ENCODE results near the gene YJEFN3.

The YJEFN3 gene

GRCh38 chr19:19528721-19529490, at the start of gene YJEFN3:
TSS of gene YJEFN3 (plus strand) at chr19:19528911. CDS start at chr19:19528933, 22 bp downstream.
- no peak for DNase-seq

- no peak for DNase-seq
These were observed 48.0 kb upstream of the YJEFN3 start for GRCh38 chr19:19480688-19481087.

- no peak for DNase-seq
These were observed 45.7 kb upstream of the YJEFN3 start for GRCh38 chr19:19482809-19483596.

GRCh38 chr19:19485161-19485997, 43.3 kb upstream of the YJEFN3 start:
- DNase-seq = no peak

- no peak for DNase-seq
These were observed 42.8 kb upstream of the YJEFN3 start for GRCh38 chr19:19485998-19486290.

GRCh38 chr19:19486343-19487076, 42.2 kb upstream of the YJEFN3 start:
- no peak for DNase-seq

- DNase-seq = no peak
These were observed 41.4 kb upstream of the YJEFN3 start for GRCh38 chr19:19487077-19487949.

- no peak for DNase-seq
These were observed 40.5 kb upstream of the YJEFN3 start for GRCh38 chr19:19487950-19488874.

- peak; percentile 20 for DNase-seq
These were observed 39.6 kb upstream of the YJEFN3 start for GRCh38 chr19:19488875-19489690.

GRCh38 chr19:19489804-19490204, 38.9 kb upstream of the YJEFN3 start:
- no peak for DNase-seq

- DNase-seq = peak; percentile 39
These were observed 38.3 kb upstream of the YJEFN3 start for GRCh38 chr19:19490214-19490968.

GRCh38 chr19:19491321-19492025, 37.2 kb upstream of the YJEFN3 start:
- DNase-seq = no peak

GRCh38 chr19:19492026-19492610, 36.6 kb upstream of the YJEFN3 start:
- no peak for DNase-seq

- DNase-seq = no peak
These were observed 34.7 kb upstream of the YJEFN3 start for GRCh38 chr19:19493841-19494546.

GRCh38 chr19:19495614-19496603, 32.8 kb upstream of the YJEFN3 start:
- no peak for DNase-seq
